ENCODE results near the gene MELK. TPM values are rescaled to one million over a fixed set of nuclear protein-coding genes. Genes with fewer than 3 reads are reported as not detected.

The MELK gene
- total and polyA plus RNA-seq, 2 donors (not counting 3 experiments of a cell fraction or from before 2014, with no cell fraction given) = 19.1 to 52.1 TPM

GRCh38 chr9:36547598-36547997, 25.1 kb upstream of the MELK start:
- Histone ChIP-seq H3K9me3 (replicated peaks; ENCODE audit: control insufficient read depth, insufficient read depth, low read length) (no peaks in the 10 kb centered on the region), H4K20me1 (replicated peaks; ENCODE audit: control insufficient read depth, extremely low read depth, insufficient read depth, low read length) (no peaks in the 10 kb centered on the region), H3K79me2 (ENCODE audit: control insufficient read depth, insufficient read depth, low read length) (no peaks in the 10 kb centered on the region), H3K9me1 (replicated peaks; ENCODE audit: control insufficient read depth, extremely low read depth, insufficient read depth, low read length) (no peaks in the 10 kb centered on the region), H3K27ac (ENCODE audit: insufficient read depth, low read depth, low read length) (no peak overlapping the region), H3K27me3 (ENCODE audit: control insufficient read depth in 2 of 2, insufficient read depth in 2 of 2, low read length in 2 of 2) (peaks cover 10% of the 10 kb centered on the region in 2 experiments), H2AFZ (ENCODE audit: low read depth, low read length) (no peak overlapping the region), H3K4me1 (ENCODE audit: control insufficient read depth, extremely low read depth, insufficient read depth, low read length) (no peaks in the 10 kb centered on the region), H3K9ac (replicated peaks; ENCODE audit: extremely low read depth, insufficient read depth, low read length) (no peak overlapping the region), H3K4me2 (ENCODE audit: insufficient read depth, low read length) (no peak overlapping the region), H3K4me3 (replicated peaks in 1 of 3; ENCODE audit: insufficient read depth in 1 of 3, low read depth in 1 of 3, low read length in 3 of 3) (no peak overlapping the region), H3K36me3 (ENCODE audit: control insufficient read depth in 2 of 2, extremely low read depth in 1 of 2, insufficient read depth in 2 of 2, low read length in 2 of 2) (no peaks in the 10 kb centered on the region)
- BruUV-seq (replicated peaks) = no TSS peak
- dilution Hi-C loops (cut with MboI; ENCODE audit: extremely low pct_ligation_motif_present, low sequenced_read_pairs) (no loop called here), intact Hi-C loops (cut with micrococcal nuclease) (no loop called here)
- ChIA-PET CTCF (interaction anchor here (1.7 to 2.8 kb wide), 2 partner anchors 8 to 140 kb away, joined by 10 to 14 read pairs; no protein-coding TSS in a partner anchor), POLR2A (interaction anchor here (0.6 kb wide), 1 partner anchor 109 kb away, joined by 3 read pairs; no protein-coding TSS in a partner anchor)
- TF ChIP-seq POLR2AphosphoS5 (IDR thresholded peaks at IDR 0.05; ENCODE audit: insufficient read depth, low read depth, low read length) (no peak), FOS (IDR thresholded peaks at IDR 0.05; ENCODE audit: borderline replicate concordance, insufficient read depth, low read length) (no peak), GATA2 (IDR thresholded peaks at IDR 0.05; ENCODE audit: insufficient read depth, insufficient read length, low read depth, low read length) (no peak), POLR2A (IDR thresholded peaks at IDR 0.05; ENCODE audit: low read depth, low read length) (no peak), JUN (IDR thresholded peaks at IDR 0.05; ENCODE audit: borderline replicate concordance, insufficient read depth, insufficient read length, low read depth) (no peak), CTCF (IDR thresholded peaks at IDR 0.05; ENCODE audit: extremely low read depth in 1 of 2, insufficient read depth in 1 of 2, low read depth in 1 of 2, low read length in 2 of 2) (no peak), MYC (IDR thresholded peaks at IDR 0.05; ENCODE audit: low read depth, low read length) (no peak), EZH2 (IDR thresholded peaks at IDR 0.05; ENCODE audit: borderline replicate concordance, low read depth, low read length, severe bottlenecking) (no peak), MAX (IDR thresholded peaks at IDR 0.05; ENCODE audit: insufficient read depth, insufficient read length) (no peak)
- DNase-seq (ENCODE audit: low read depth, low spot score) (no peak), FAIRE-seq (no peak)

All from endothelial cell of umbilical vein (primary cell).